HEK293 (cell line): ENCODE data around the gene PRKCD.

Experiments
- CTCF ChIA-PET: fragments of 350-600 bp; formaldehyde crosslinking; extraction: SDS; loops from one replicate; lab custom pipeline; 2021; ENCODE audit warnings: antibody characterized with exemption; lab: Yijun Ruan, JAX
- POLR2A ChIA-PET: fragments of 300-600 bp; formaldehyde crosslinking; extraction: SDS; loops from one replicate; lab custom pipeline; 2020; ENCODE audit warnings: antibody characterized with exemption, inconsistent platforms; lab: Yijun Ruan, JAX
- H3K27ac ChIP-seq: fragments of 200-500 bp; sonication (Bioruptor generic); 2 replicates; pipeline ENCODE4 v1.5.1; 2014; ENCODE audit warnings: low read depth, low read length, control low read depth, inconsistent platforms; ENCODE audit errors: extremely low read depth
- H3K36me3 ChIP-seq, 2 experiments: fragments of 200-500 bp in 1 of 2; sonication (Bioruptor generic) in 1 of 2; 1 replicate in 1 of 2; 2 replicates in 1 of 2; pipeline ENCODE4 v1.5.1; 2014 to 2017; ENCODE audit warnings: inconsistent platforms in 2 of 2, low read length in 2 of 2; ENCODE audit not compliant: control insufficient read depth in 2 of 2, insufficient read depth in 1 of 2
- H3K4me1 ChIP-seq: fragments of 200-500 bp; sonication (Bioruptor generic); 2 replicates; pipeline ENCODE4 v1.5.1; 2014; ENCODE audit warnings: mild to moderate bottlenecking, low read length, inconsistent platforms; ENCODE audit not compliant: control insufficient read depth, insufficient read depth
- H3K4me3 ChIP-seq: 2 replicates; pipeline ENCODE4 v1.5.1; 2011; ENCODE audit warnings: low read depth, mild to moderate bottlenecking, control low read depth, low read length, moderate library complexity
- H3K9me3 ChIP-seq: fragments of 200-500 bp; sonication (Bioruptor generic); 2 replicates; pipeline ENCODE4 v1.5.1; 2014; ENCODE audit warnings: low read depth, low read length, inconsistent platforms; ENCODE audit not compliant: control insufficient read depth, insufficient read depth
- IKZF3 ChIP-seq: fragments of 450-650 bp; IDR thresholded peaks from 2 replicates; pipeline ENCODE4 v1.5.0; 2018; ENCODE audit warnings: missing biosample characterization, mild to moderate bottlenecking, missing genetic modification characterization, moderate library complexity
- ZNF23 ChIP-seq: fragments of 450-650 bp; formaldehyde crosslinking; IDR thresholded peaks from 2 replicates; pipeline ENCODE4 v1.5.1; 2016; ENCODE audit warnings: missing biosample characterization, missing genetic modification characterization, borderline replicate concordance
- ZNF555 ChIP-seq: fragments of 450-650 bp; formaldehyde crosslinking; conservative IDR thresholded peaks from 2 replicates; pipeline ENCODE4 v1.5.1; 2017; ENCODE audit warnings: missing biosample characterization, mild to moderate bottlenecking, missing genetic modification characterization, inconsistent platforms
- ZNF629 ChIP-seq: fragments of 450-650 bp; formaldehyde crosslinking; IDR thresholded peaks from 2 replicates; pipeline ENCODE4 v1.5.1; 2017; ENCODE audit warnings: missing biosample characterization, missing genetic modification characterization
- ZNF791 ChIP-seq: fragments of 450-650 bp; formaldehyde crosslinking; IDR thresholded peaks from 2 replicates; pipeline ENCODE4 v1.5.1; 2016; ENCODE audit warnings: missing biosample characterization, missing genetic modification characterization
- ZNF830 ChIP-seq: fragments of 450-650 bp; IDR thresholded peaks from 2 replicates; pipeline ENCODE4 v1.5.0; 2018; ENCODE audit warnings: missing biosample characterization, missing genetic modification characterization, low read depth, mild to moderate bottlenecking, moderate library complexity
- TF ChIP-seq, protein P1 (sequence below): fragments of 450-650 bp; formaldehyde crosslinking; IDR thresholded peaks from 2 replicates; pipeline ENCODE4 v1.5.1; 2016; ENCODE audit warnings: missing biosample characterization, missing genetic modification characterization
- TF ChIP-seq, protein P2 (sequence below): fragments of 450-650 bp; formaldehyde crosslinking; IDR thresholded peaks from 2 replicates; pipeline ENCODE4 v1.5.1; 2016; ENCODE audit warnings: missing biosample characterization, missing genetic modification characterization
- TF ChIP-seq, protein P3 (sequence below): fragments of 450-650 bp; formaldehyde crosslinking; IDR thresholded peaks from 2 replicates; pipeline ENCODE4 v1.5.1; 2016; ENCODE audit warnings: missing biosample characterization, missing genetic modification characterization
- TF ChIP-seq, protein P4 (sequence below): fragments of 450-650 bp; formaldehyde crosslinking; IDR thresholded peaks from 2 replicates; pipeline ENCODE4 v1.5.1; 2016; ENCODE audit warnings: missing biosample characterization, missing genetic modification characterization

The PRKCD gene

DNA sequence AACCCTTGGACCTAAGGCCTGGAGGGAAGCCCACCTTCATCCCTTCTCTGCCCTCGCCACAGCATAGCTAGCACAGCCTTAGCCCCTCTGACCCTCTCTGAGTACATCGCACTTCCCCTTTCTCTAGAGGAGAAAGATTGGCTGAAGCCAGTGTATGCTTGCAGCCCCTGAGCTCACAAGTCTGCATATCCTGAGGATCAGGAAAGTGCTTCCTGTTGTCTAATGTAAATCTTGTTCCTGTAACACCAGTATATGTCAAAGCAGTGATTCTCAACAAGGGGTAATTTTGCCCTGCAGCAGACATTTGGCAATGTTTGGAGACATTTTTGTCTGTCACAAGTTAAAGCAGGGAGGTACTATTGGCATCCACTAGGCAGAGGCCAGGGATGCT is 2.2 kb upstream of the PRKCD start (continued):
- TF ChIP-seq, protein P1, sequence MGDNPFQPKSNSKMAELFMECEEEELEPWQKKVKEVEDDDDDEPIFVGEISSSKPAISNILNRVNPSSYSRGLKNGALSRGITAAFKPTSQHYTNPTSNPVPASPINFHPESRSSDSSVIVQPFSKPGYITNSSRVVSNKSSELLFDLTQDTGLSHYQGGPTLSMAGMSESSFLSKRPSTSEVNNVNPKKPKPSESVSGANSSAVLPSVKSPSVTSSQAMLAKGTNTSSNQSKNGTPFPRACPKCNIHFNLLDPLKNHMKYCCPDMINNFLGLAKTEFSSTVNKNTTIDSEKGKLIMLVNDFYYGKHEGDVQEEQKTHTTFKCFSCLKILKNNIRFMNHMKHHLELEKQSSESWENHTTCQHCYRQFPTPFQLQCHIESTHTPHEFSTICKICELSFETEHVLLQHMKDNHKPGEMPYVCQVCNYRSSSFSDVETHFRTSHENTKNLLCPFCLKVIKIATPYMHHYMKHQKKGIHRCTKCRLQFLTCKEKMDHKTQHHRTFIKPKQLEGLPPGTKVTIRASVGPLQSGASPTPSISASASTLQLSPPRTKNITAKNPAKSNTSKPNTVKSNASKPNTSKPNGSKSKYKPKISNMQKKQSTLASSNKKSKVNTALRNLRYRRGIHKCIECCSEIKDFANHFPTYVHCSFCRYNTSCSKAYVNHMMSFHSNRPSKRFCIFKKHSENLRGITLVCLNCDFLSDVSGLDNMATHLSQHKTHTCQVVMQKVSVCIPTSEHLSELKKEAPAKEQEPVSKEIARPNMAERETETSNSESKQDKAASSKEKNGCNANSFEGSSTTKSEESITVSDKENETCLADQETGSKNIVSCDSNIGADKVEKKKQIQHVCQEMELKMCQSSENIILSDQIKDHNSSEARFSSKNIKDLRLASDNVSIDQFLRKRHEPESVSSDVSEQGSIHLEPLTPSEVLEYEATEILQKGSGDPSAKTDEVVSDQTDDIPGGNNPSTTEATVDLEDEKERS (tag by site-specific recombination): no peak

DNA sequence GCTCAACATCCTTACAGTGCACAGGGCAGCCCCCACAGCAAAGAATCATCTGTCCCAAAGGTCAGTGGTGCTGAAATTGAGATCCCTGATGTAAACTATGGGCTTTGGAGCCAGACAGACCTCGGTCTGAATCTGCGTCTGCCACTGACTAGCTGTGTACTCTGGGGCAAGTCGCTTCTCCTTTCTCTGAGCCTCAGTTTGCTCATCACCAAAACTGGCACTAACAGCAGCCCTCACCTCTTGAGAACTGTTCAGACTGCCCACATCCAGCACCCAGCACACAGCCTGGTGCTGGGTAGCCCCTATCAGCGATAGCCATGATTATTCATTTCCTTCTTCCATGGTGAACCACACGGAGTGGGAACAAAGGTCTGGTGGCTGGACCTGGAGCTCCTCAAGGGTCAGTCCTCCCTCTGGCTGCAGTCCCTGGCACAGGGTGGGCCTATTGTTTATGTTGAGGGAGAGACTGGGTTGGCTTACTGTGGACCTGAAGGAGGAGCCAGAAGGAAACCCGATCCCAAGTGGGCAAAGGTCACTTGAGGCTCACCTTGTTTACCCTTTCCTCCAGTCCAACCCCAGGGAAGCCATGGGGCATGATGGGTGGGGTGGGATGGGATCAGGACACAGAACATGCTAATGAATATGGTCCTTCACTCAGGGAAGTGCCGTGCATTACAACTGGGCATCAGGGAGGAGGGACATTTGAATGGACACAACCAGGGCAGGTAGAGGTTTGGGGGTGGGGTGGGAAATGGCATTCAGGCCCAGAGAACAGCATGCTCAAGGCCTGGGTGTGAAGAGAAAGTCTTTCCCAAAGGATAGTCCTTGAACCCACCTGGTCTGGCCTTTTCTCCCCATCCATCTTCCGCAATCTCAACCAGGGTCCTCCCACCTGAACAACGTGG is 1.6 kb upstream of the PRKCD start:
- Histone ChIP-seq H3K4me1 (no peaks in the 10 kb centered on the region), H3K9me3 (no peaks in the 10 kb centered on the region), H3K4me3 (no peak overlapping the region), H3K36me3 (no peaks in the 10 kb centered on the region), H3K27ac (no peak overlapping the region)
- POLR2A ChIA-PET: no interaction called here
- CTCF ChIA-PET: interaction anchor here (0.7 to 1.4 kb wide), 4 partner anchors 14 to 61 kb away, joined by 3 to 8 read pairs (median 4); no protein-coding TSS in a partner anchor
- TF ChIP-seq ZNF23 (tag by site-specific recombination) (no peak), ZNF791 (tag by site-specific recombination) (no peak), ZNF555 (tag by site-specific recombination) (no peak), ZNF629 (tag by site-specific recombination) (no peak), ZNF830 (tag by site-specific recombination) (no peak), IKZF3 (tag by site-specific recombination) (no peak)
- TF ChIP-seq, protein P2, sequence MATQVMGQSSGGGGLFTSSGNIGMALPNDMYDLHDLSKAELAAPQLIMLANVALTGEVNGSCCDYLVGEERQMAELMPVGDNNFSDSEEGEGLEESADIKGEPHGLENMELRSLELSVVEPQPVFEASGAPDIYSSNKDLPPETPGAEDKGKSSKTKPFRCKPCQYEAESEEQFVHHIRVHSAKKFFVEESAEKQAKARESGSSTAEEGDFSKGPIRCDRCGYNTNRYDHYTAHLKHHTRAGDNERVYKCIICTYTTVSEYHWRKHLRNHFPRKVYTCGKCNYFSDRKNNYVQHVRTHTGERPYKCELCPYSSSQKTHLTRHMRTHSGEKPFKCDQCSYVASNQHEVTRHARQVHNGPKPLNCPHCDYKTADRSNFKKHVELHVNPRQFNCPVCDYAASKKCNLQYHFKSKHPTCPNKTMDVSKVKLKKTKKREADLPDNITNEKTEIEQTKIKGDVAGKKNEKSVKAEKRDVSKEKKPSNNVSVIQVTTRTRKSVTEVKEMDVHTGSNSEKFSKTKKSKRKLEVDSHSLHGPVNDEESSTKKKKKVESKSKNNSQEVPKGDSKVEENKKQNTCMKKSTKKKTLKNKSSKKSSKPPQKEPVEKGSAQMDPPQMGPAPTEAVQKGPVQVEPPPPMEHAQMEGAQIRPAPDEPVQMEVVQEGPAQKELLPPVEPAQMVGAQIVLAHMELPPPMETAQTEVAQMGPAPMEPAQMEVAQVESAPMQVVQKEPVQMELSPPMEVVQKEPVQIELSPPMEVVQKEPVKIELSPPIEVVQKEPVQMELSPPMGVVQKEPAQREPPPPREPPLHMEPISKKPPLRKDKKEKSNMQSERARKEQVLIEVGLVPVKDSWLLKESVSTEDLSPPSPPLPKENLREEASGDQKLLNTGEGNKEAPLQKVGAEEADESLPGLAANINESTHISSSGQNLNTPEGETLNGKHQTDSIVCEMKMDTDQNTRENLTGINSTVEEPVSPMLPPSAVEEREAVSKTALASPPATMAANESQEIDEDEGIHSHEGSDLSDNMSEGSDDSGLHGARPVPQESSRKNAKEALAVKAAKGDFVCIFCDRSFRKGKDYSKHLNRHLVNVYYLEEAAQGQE (tag by site-specific recombination): peak; percentile 80
- TF ChIP-seq, protein P3, sequence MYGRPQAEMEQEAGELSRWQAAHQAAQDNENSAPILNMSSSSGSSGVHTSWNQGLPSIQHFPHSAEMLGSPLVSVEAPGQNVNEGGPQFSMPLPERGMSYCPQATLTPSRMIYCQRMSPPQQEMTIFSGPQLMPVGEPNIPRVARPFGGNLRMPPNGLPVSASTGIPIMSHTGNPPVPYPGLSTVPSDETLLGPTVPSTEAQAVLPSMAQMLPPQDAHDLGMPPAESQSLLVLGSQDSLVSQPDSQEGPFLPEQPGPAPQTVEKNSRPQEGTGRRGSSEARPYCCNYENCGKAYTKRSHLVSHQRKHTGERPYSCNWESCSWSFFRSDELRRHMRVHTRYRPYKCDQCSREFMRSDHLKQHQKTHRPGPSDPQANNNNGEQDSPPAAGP (tag by site-specific recombination): 0 out of 2 replicates have a peak, but pooled peaks have one; percentile 41
- TF ChIP-seq, protein P4, sequence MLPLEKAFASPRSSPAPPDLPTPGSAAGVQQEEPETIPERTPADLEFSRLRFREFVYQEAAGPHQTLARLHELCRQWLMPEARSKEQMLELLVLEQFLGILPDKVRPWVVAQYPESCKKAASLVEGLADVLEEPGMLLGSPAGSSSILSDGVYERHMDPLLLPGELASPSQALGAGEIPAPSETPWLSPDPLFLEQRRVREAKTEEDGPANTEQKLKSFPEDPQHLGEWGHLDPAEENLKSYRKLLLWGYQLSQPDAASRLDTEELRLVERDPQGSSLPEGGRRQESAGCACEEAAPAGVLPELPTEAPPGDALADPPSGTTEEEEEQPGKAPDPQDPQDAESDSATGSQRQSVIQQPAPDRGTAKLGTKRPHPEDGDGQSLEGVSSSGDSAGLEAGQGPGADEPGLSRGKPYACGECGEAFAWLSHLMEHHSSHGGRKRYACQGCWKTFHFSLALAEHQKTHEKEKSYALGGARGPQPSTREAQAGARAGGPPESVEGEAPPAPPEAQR (tag by site-specific recombination): no peak
